OCI-LY3 (cell line): ENCODE measurements around the gene SYT4.

Source experiments
- CTCF ChIP-seq: fragments of 200-600, 300-600 bp; sonication (generic); IDR thresholded peaks from 2 replicates; pipeline ENCODE4 v1.5.1; 2014; ENCODE audit warnings: antibody characterized with exemption, low read length, low read depth
- EZH2phosphoT487 ChIP-seq: fragments of 200-600 bp; shearing (Covaris generic); IDR thresholded peaks from 2 replicates; pipeline ENCODE4 v1.6.1; 2018; ENCODE audit warnings: antibody characterized with exemption, mixed run types, low read depth

- TF ChIP-seq CTCF = no peak
- no peak for TF ChIP-seq EZH2phosphoT487
Measured at GRCh38 chr18:43247944-43248343, 29.3 kb downstream of the SYT4 start.
